Activated CD4-positive, alpha-beta T cell treated with anti-CD3 and anti-CD28 coated beads, Interleukin-2, amount 50 U/mL, for 16 hours (primary cell): ENCODE results near the gene PIK3R1.

Experiments
- DNase-seq: peaks from one replicate; pipeline ENCODE4 v3.0.0-alpha.2; 2020

The PIK3R1 gene

DNA sequence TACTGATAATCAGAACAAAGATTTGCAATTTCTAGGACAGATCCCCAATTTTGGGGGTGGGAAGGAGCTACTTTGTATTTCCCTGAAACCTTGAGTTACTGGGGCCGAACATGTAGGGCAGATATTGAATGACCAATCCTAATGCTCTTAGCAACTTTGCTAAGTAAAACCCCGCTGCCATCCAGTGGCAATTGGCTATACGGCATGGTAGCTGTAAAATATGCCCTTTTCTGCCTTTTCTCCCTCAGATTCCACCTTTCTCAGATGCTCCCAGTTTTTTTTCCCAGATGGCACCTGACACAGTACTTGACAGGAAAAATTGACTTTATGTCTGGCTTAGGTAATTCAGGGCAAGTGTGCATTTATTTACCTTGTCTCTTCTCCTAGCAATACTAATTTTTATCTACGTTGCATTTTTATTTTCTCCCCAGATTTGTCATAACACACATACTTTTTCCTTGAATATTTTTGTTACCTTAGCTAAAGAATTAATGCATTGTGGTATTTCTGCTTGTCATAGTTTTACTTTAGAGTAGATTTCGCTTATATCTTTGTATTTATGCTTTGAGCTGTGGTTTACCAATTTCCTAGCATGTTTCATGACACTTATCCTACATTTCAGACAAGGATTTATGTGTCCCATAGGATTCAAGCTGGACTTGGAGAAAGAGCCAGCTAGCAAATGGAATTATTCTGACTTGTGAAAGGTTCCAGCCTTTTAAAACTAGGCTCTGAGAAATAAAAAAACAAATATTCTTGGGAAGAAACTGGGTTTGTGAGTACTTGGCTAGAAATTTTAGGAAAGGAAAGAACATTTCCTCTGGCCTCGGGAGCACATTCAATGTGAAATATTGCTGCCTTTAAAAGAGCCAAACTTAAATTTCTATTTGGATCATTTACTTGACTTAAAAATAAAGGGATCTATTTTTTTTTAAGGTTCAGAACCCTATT, 37.4 kb downstream of the PIK3R1 start:
- peak; percentile 46 for DNase-seq

DNA sequence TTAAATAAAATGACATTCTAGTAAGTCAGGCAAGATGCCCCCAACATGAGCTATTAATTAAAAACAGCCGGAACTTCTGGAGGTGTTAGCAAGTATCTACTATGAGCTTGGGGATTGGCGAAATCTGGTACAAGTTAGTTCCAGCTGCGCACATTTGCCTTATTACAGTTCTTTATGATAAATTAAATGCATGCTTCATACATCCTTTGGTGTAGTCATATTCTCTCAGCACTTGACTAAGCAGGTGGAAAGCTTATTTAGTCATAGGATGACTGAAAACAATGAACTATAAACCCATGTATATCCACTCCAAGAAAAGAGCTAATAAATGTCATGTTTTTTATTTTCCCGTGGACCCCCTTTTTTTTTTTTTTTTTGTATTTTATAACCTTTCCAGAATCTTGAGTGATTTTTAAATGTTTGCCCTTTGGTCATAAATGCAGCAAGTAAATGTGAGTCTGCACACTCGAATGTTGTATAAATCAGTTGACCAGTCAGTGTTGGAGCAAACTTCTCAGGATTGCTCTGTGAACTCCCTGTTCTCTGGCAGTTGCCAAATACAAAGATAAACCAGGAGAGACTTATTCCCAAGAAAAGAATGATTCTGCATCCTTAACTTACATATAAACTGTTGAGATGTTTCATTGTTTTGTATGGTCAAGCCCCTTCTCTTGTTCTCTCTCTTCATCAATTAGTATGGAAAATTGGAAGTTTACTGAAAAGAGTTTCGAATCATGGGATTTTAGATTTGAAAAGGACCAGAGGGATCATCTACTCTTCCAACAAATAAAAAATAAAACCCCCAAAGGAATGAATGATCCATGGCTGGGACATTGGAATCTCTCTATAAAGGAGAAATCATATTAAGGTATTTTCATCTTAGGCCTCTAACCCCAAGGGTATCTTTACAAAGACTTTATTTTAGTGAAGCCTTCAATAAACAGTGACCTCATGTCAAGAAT, 38.3 kb downstream of the PIK3R1 start:
- DNase-seq: no peak

DNA sequence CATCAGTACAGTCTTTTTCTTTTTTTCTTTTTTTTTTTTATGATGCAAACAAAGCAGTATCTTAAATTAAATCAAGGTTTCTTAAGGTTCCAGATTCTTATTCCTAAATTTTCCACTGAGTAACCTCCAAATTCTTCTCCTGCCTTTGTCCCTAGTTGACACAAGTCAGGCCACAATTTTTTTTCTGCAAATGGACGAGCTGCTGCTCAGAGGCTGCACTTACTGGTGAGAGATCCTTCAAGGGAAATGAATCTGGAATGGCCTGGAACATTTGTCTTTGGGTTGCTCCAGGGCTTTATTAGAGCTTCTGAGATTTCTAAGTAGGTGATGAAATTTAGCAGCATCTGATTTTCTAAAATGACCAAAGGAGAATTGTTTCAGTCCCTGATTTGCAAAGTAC, 39.3 kb downstream of the PIK3R1 start:
- no peak for DNase-seq

GRCh38 chr5:68255305-68256120, 40.0 kb downstream of the PIK3R1 start:
- DNase-seq: peak; percentile 40

GRCh38 chr5:68257210-68257609, 41.7 kb downstream of the PIK3R1 start:
- no peak for DNase-seq

- no peak for DNase-seq
Observed at GRCh38 chr5:68258531-68258930, 43.0 kb downstream of the PIK3R1 start.

GRCh38 chr5:68259700-68260099, 44.1 kb downstream of the PIK3R1 start:
- no peak for DNase-seq

DNA sequence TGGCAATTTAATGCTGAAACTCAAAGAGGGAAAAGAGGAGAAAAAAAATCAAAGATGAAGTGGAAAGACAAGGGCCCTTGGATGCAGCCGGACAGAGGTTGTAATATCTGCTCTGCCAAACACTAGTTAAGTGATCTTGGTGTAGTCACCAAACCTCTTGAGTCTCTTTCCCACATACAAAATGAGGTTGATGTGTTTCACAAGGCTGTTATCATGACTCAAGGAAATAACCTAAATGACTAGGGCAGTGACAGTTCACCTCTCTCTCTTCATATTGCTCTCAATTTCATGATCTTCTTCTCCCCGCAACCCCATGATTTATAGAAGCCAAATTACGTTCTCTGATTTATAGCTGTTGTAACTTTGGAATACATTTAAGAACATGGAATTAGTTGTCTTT, 44.9 kb downstream of the PIK3R1 start:
- peak; percentile 49 for DNase-seq

DNA sequence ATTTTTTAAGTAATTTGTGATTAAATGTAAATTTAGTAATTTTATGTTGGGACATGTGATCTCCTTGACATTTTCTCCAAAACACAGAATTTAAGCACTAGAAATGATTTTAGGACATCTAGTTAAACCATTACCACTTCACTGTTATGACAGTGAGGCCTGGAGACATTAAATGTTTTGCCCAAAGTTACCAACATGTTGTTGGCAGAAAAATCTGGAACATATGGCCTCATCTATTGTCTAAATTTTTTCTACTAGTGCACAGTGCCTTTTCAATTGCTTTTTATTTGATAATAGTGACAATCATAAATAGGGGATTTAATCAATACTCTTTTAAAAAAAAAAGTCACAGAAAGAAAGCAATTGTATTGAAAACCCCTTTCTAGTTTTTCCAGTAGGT, 45.6 kb downstream of the PIK3R1 start:
- no peak for DNase-seq

DNA sequence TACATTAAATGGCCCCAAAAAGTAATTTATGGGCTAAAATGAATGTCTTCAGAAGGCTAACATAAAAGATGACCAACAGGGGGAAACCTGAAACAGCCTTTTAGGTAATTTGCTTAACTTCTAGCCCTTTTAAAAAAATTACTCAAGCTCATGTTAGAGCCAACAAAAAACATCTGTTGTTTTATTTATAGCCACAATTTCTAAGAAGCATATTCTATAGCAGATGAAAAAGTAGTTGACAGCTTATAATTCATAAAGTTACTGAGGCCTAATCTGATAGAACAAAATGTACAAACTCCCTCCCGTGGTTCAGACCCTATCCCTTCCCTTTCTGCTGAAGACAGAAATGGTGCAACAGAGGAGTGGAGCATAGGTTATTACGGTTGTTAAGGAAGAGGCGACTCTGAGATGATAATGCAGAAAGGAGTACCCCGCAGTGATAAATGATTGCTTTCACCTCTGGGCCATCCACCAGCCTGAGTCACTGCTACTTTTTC, 46.1 kb downstream of the PIK3R1 start:
- DNase-seq: no peak

DNA sequence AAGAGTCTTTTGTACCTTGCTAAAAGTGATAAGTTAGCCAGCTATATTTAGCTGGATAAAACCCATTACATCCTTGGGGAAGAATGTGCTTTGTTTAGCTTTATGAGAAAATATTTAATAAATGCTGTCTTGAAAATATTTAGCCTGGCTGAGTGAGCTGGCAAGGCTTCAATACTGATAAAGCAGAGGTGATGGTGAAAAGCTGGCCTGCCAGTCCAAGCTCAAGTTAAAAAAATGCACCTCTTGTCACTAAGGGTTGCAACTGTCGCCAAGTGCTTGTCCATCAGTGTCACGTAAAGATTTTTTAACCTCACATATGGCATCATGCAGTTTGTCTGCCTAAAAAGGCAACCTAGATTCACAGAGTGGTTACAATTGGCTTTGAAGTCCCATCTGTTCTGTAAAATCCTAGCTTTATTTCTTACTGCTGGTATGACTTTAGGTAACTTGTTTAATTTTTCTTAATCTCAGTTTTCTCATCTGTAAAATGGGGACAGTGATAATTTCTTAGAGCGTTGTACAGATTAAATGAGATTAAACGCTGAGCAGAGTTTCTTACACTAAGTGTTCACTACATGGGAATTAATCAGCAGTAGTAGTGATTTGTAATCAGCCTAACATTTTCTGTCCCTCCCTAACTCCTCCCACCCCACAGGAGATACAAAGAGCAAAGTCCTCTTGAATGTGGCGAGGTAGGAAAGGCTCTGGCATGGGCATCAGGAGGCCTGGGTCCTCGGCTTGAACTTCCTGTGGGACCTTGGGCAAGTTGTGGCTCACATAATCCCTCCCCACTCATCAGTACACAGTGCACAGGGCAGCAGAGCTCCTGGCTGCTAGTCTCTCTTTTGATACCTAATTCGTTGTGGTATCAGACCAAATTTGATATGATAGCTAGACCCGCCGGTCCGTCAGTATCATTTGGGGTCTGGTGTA, 48.7 kb downstream of the PIK3R1 start:
- no peak for DNase-seq

DNA sequence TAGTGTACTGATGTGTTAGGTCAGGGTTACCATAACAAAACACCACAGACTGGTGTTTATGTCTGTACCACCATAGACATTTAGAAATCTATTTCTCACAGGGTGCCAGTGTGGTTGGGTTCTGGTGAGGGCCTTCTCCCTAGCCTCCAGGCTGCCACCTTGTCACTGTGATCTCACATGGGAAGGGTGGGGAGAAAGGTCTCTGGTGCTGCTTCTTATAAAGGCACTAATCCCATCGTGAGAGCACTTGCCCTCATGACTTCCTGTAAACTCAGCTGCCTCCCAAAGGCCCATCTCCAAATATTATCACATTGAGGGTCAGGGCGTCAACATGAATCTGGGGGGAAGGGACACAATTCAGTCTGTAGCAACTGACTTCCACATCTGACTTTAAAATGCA, 49.8 kb downstream of the PIK3R1 start:
- no peak for DNase-seq

GRCh38 chr5:68265822-68266395, 50.4 kb downstream of the PIK3R1 start:
- no peak for DNase-seq

DNA sequence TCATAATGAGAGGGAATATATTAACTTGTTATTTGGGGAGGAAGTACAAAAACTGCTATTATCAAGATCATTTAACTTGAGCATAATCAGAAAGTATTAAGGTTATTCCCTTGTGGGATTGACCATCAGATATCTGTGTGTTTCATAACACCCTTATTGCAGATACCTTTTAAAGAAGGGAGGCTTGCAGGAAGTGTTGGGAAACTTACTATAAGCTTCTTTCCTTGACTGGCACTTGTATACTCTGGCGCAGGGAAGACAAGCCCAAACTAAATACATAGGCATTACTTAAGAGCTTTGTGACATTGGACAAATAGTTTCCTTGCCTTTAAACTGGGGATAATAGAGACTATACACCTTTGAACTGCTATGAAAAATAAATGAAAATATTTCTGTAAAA, 50.9 kb downstream of the PIK3R1 start:
- DNase-seq: no peak

GRCh38 chr5:68267066-68267465, 51.5 kb downstream of the PIK3R1 start:
- no peak for DNase-seq

- DNase-seq: no peak
Observed at GRCh38 chr5:68268101-68268851, 52.7 kb downstream of the PIK3R1 start.

DNA sequence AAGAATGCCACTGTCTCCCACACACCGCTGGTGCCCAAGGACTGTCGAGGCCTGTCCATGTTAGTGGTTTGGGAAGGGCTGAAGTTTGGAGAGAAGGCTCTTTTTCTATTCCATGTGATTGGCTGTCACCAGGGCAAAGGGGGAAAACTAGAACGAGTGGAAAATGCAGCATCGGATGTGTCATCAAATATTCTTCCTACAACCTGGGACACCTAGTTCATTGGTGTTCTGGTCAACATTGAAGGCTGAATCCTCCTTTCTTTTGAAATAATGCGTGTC, 53.2 kb downstream of the PIK3R1 start:
- DNase-seq: no peak

DNA sequence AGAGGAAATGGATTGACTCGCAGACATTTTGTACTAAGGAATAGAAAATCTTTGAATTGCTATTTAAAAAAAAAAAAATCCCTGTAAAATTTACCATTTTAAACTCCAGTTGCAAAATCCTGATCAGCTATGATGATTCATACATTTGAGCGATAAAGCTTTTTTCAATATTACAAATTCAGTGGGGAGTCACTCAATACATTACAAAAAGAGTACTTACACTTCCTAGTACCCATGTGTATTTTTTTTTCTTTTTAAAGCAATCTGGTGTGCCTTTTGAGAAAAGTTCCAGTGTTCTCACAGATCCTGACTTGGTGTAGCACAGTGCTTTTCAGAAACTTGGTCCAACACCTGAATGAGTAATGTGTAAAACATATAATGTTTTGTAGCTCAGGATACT, 54.3 kb downstream of the PIK3R1 start:
- peak; percentile 59 for DNase-seq

DNA sequence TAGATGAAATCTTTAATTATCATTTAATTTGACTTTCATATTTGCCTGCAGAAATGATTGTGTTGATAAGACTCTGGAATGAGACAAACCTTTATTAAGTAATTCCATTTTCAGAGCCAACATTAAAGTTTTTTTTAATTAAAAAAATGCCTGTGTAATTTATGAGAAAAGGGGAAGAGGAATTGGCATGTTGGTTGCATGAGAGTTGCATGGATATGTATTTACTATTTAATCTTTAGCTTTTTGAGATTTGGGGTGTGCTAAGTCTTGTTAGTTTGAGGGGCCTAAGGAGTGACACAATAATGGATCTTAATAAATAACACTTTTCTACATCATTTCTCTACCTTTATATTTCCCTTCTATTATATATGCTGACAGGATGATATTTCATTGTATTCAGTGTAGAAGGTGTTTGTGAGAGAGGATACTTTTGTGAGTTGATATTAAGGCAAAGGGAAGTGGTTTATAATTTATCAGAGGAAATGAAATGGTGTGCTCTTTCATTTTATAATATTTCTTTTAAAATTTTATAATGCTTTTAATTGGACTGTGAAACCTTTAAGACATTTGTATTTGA, 54.9 kb downstream of the PIK3R1 start:
- no peak for DNase-seq

DNA sequence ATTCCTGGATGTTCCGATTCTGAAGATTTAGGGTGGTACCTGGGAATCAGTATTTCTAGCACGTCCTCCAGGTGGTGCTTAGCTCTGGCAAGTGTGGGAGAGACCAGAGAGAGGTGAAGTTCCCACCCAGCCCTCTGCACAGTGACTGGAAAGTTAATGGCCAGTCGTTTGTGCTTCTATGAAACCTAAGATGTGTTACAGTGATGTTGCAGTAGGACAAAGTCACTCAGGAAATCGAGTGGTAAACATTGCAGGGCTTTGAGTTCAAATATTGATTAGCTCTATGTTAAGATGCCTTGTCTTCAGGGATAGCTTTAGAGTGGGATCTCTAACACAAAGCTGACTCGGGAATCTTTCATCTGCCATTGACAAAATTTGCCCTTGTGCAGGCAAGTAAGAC, 55.6 kb downstream of the PIK3R1 start:
- DNase-seq: no peak
